ENCODE data around the gene CAMTA1.

The CAMTA1 gene

GRCh38 chr1:7535016-7535415 is 749.8 kb downstream of the CAMTA1 start:
- Histone ChIP-seq H3K18ac (ENCODE audit: low read length) (no peak overlapping the region), H2BK5ac (ENCODE audit: low read depth, low read length, poor library complexity) (no peak overlapping the region), H3K79me2 (ENCODE audit: control insufficient read depth, insufficient read depth, low read length, poor library complexity) (no peaks in the 10 kb centered on the region), H2AK5ac (ENCODE audit: low read length) (no peak overlapping the region), H3K27me3 (ENCODE audit: insufficient read depth, low read length) (no peaks in the 10 kb centered on the region), H3K23ac (ENCODE audit: low read length) (no peak overlapping the region), H3K14ac (ENCODE audit: low read length) (no peak overlapping the region), H4K12ac (ENCODE audit: low read depth, low read length) (no peak overlapping the region), H4K8ac (ENCODE audit: low read depth, low read length) (no peak overlapping the region), H3K4me1 (ENCODE audit: control insufficient read depth in 1 of 2, insufficient read depth in 2 of 2, low read length in 2 of 2) (peaks cover 0 to 6% of the 10 kb centered on the region in 2 experiments), H3K79me1 (ENCODE audit: low read length) (no peaks in the 10 kb centered on the region), H3K27ac (ENCODE audit: low read depth, low read length) (no peak overlapping the region), H3K4me2 (ENCODE audit: low read length) (no peak overlapping the region), H2BK12ac (ENCODE audit: low read length) (no peak overlapping the region), H3K4ac (ENCODE audit: low read depth, low read length) (no peak overlapping the region), H2BK120ac (ENCODE audit: insufficient read depth, low read length, poor library complexity) (no peak overlapping the region), H4K91ac (ENCODE audit: low read depth, low read length) (no peak overlapping the region), H2AFZ (ENCODE audit: insufficient read depth, low read length, poor library complexity) (no peak overlapping the region), H3K36me3 (ENCODE audit: control insufficient read depth in 1 of 2, insufficient read depth in 2 of 2, low read length in 2 of 2) (no peaks in the 10 kb centered on the region), H3K9me3 (ENCODE audit: insufficient read depth, low read depth, low read length) (peaks cover 2% of the 10 kb centered on the region), H3K4me3 (ENCODE audit: low read depth, low read length) (no peak overlapping the region), H3K9ac (ENCODE audit: low read length) (no peak overlapping the region)
- no CpG with 5 or more reads among the region's 11 CpGs for WGBS (ENCODE audit: extremely low coverage, insufficient coverage, insufficient read length)
- DNase-seq: no peak

- Histone ChIP-seq H3K14ac (ENCODE audit: low read length) (no peak overlapping the region), H3K79me2 (ENCODE audit: control insufficient read depth, insufficient read depth, low read length, poor library complexity) (no peaks in the 10 kb centered on the region), H2BK5ac (ENCODE audit: low read depth, low read length, poor library complexity) (no peak overlapping the region), H3K4ac (ENCODE audit: low read depth, low read length) (no peak overlapping the region), H2AFZ (ENCODE audit: insufficient read depth, low read length, poor library complexity) (no peak overlapping the region), H4K8ac (ENCODE audit: low read depth, low read length) (no peak overlapping the region), H3K18ac (ENCODE audit: low read length) (no peak overlapping the region), H3K36me3 (ENCODE audit: control insufficient read depth in 1 of 2, insufficient read depth in 2 of 2, low read length in 2 of 2) (no peaks in the 10 kb centered on the region), H3K4me2 (ENCODE audit: low read length) (no peak overlapping the region), H3K4me1 (ENCODE audit: control insufficient read depth in 1 of 2, insufficient read depth in 2 of 2, low read length in 2 of 2) (peaks cover 0 to 6% of the 10 kb centered on the region in 2 experiments), H3K27me3 (ENCODE audit: insufficient read depth, low read length) (no peaks in the 10 kb centered on the region), H4K91ac (ENCODE audit: low read depth, low read length) (no peak overlapping the region), H4K12ac (ENCODE audit: low read depth, low read length) (no peak overlapping the region), H2AK5ac (ENCODE audit: low read length) (no peak overlapping the region), H3K4me3 (ENCODE audit: low read depth, low read length) (no peak overlapping the region), H3K9ac (ENCODE audit: low read length) (no peak overlapping the region), H3K9me3 (ENCODE audit: insufficient read depth, low read depth, low read length) (peaks cover 2% of the 10 kb centered on the region), H2BK120ac (ENCODE audit: insufficient read depth, low read length, poor library complexity) (no peak overlapping the region), H3K79me1 (ENCODE audit: low read length) (no peaks in the 10 kb centered on the region), H3K23ac (ENCODE audit: low read length) (no peak overlapping the region), H3K27ac (ENCODE audit: low read depth, low read length) (no peak overlapping the region), H2BK12ac (ENCODE audit: low read length) (no peak overlapping the region)
- WGBS (ENCODE audit: extremely low coverage, insufficient coverage, insufficient read length): no CpG with 5 or more reads among the region's 23 CpGs
- DNase-seq: no peak
Measured at GRCh38 chr1:7535934-7536878, 751.0 kb downstream of the CAMTA1 start.

- H3K23ac ChIP-seq (ENCODE audit: low read length): no peak overlapping the region
- no peaks in the 10 kb centered on the region for H3K36me3 ChIP-seq (ENCODE audit: control insufficient read depth in 1 of 2, insufficient read depth in 2 of 2, low read length in 2 of 2)
- no peaks in the 10 kb centered on the region for H3K27me3 ChIP-seq (ENCODE audit: insufficient read depth, low read length)
- H2AK5ac ChIP-seq (ENCODE audit: low read length): no peak overlapping the region
- no peak overlapping the region for H3K14ac ChIP-seq (ENCODE audit: low read length)
- no peak overlapping the region for H4K8ac ChIP-seq (ENCODE audit: low read depth, low read length)
- no peak overlapping the region for H2BK120ac ChIP-seq (ENCODE audit: insufficient read depth, low read length, poor library complexity)
- H4K12ac ChIP-seq (ENCODE audit: low read depth, low read length): no peak overlapping the region
- no peak for DNase-seq
- H2BK12ac ChIP-seq (ENCODE audit: low read length): no peak overlapping the region
- no peak overlapping the region for H2BK5ac ChIP-seq (ENCODE audit: low read depth, low read length, poor library complexity)
- peaks cover 2% of the 10 kb centered on the region for H3K9me3 ChIP-seq (ENCODE audit: insufficient read depth, low read depth, low read length)
- WGBS (ENCODE audit: extremely low coverage, insufficient coverage, insufficient read length): no CpG with 5 or more reads among the region's 20 CpGs
- no peak overlapping the region for H3K4me2 ChIP-seq (ENCODE audit: low read length)
- H3K4me3 ChIP-seq (ENCODE audit: low read depth, low read length): no peak overlapping the region
- no peak overlapping the region for H4K91ac ChIP-seq (ENCODE audit: low read depth, low read length)
- no peak overlapping the region for H3K27ac ChIP-seq (ENCODE audit: low read depth, low read length)
- H2AFZ ChIP-seq (ENCODE audit: insufficient read depth, low read length, poor library complexity): no peak overlapping the region
- no peaks in the 10 kb centered on the region for H3K79me2 ChIP-seq (ENCODE audit: control insufficient read depth, insufficient read depth, low read length, poor library complexity)
- no peak overlapping the region for H3K18ac ChIP-seq (ENCODE audit: low read length)
- H3K4me1 ChIP-seq (ENCODE audit: control insufficient read depth in 1 of 2, insufficient read depth in 2 of 2, low read length in 2 of 2): peaks cover 0 to 6% of the 10 kb centered on the region in 2 experiments
- H3K79me1 ChIP-seq (ENCODE audit: low read length): no peaks in the 10 kb centered on the region
- H3K4ac ChIP-seq (ENCODE audit: low read depth, low read length): no peak overlapping the region
- no peak overlapping the region for H3K9ac ChIP-seq (ENCODE audit: low read length)
Measured at GRCh38 chr1:7536891-7537591, 751.8 kb downstream of the CAMTA1 start.

GRCh38 chr1:7538033-7538432 is 752.8 kb downstream of the CAMTA1 start:
- H3K27ac ChIP-seq (ENCODE audit: low read depth, low read length): no peak overlapping the region
- H3K4me1 ChIP-seq (ENCODE audit: control insufficient read depth in 1 of 2, insufficient read depth in 2 of 2, low read length in 2 of 2): peaks cover 0 to 6% of the 10 kb centered on the region in 2 experiments
- H2BK120ac ChIP-seq (ENCODE audit: insufficient read depth, low read length, poor library complexity): no peak overlapping the region
- H3K4me3 ChIP-seq (ENCODE audit: low read depth, low read length): no peak overlapping the region
- no peak overlapping the region for H2BK5ac ChIP-seq (ENCODE audit: low read depth, low read length, poor library complexity)
- whole genome bisulfite sequencing (ENCODE audit: extremely low coverage, insufficient coverage, insufficient read length): no CpG with 5 or more reads among the region's 6 CpGs
- H3K27me3 ChIP-seq (ENCODE audit: insufficient read depth, low read length): no peaks in the 10 kb centered on the region
- no peak overlapping the region for H3K18ac ChIP-seq (ENCODE audit: low read length)
- peaks cover 2% of the 10 kb centered on the region for H3K9me3 ChIP-seq (ENCODE audit: insufficient read depth, low read depth, low read length)
- DNase-seq: peak; percentile 85 to 86
- no peak overlapping the region for H3K4ac ChIP-seq (ENCODE audit: low read depth, low read length)
- no peak overlapping the region for H2AFZ ChIP-seq (ENCODE audit: insufficient read depth, low read length, poor library complexity)
- H3K79me1 ChIP-seq (ENCODE audit: low read length): no peaks in the 10 kb centered on the region
- H3K14ac ChIP-seq (ENCODE audit: low read length): no peak overlapping the region
- H4K91ac ChIP-seq (ENCODE audit: low read depth, low read length): no peak overlapping the region
- H4K12ac ChIP-seq (ENCODE audit: low read depth, low read length): no peak overlapping the region
- no peak overlapping the region for H3K23ac ChIP-seq (ENCODE audit: low read length)
- no peak overlapping the region for H3K4me2 ChIP-seq (ENCODE audit: low read length)
- H4K8ac ChIP-seq (ENCODE audit: low read depth, low read length): no peak overlapping the region
- H2BK12ac ChIP-seq (ENCODE audit: low read length): no peak overlapping the region
- H2AK5ac ChIP-seq (ENCODE audit: low read length): no peak overlapping the region
- no peaks in the 10 kb centered on the region for H3K79me2 ChIP-seq (ENCODE audit: control insufficient read depth, insufficient read depth, low read length, poor library complexity)
- no peaks in the 10 kb centered on the region for H3K36me3 ChIP-seq (ENCODE audit: control insufficient read depth in 1 of 2, insufficient read depth in 2 of 2, low read length in 2 of 2)
- no peak overlapping the region for H3K9ac ChIP-seq (ENCODE audit: low read length)
